AG10803 (cell line): Measurements from ENCODE around the gene CPNE2.

ENCODE experiments used
- DNase-seq: peaks from one replicate; pipeline ENCODE4 v3.0.0; 2010; ENCODE audit warnings: low read depth
- H3K4me3 ChIP-seq: 2 replicates; pipeline ENCODE4 v1.5.1; 2011; ENCODE audit warnings: mild to moderate bottlenecking, low read length, control low read depth
- CTCF ChIP-seq: conservative IDR thresholded peaks from 2 replicates; pipeline ENCODE4 v1.5.1; 2011; ENCODE audit warnings: mild to moderate bottlenecking, low read length, control low read depth, inconsistent platforms

The CPNE2 gene

GRCh38 chr16:57147381-57148221 is 55.2 kb downstream of the CPNE2 start:
- DNase-seq: peak; percentile 82
- no peak overlapping the region for H3K4me3 ChIP-seq
- TF ChIP-seq CTCF: no peak

GRCh38 chr16:57148481-57148880 is 56.1 kb downstream of the CPNE2 start:
- TF ChIP-seq CTCF: no peak

GRCh38 chr16:57149391-57149790 is 57.0 kb downstream of the CPNE2 start:
- TF ChIP-seq CTCF: no peak
- no peak for DNase-seq
- no peak overlapping the region for H3K4me3 ChIP-seq

More at GRCh38 chr16:57148481-57148880, 56.1 kb downstream of the CPNE2 start:
- no peak for DNase-seq
- H3K4me3 ChIP-seq: no peak overlapping the region

- no peak for DNase-seq
- no peak overlapping the region for H3K4me3 ChIP-seq
- TF ChIP-seq CTCF: no peak
Measured at GRCh38 chr16:57150682-57151330, 58.4 kb downstream of the CPNE2 start.

GRCh38 chr16:57151369-57151768 is 59.0 kb downstream of the CPNE2 start:
- no peak for TF ChIP-seq CTCF
- no peak overlapping the region for H3K4me3 ChIP-seq
- no peak for DNase-seq

GRCh38 chr16:57152096-57153093 is 60.0 kb downstream of the CPNE2 start:
- TF ChIP-seq CTCF: no peak
- no peak overlapping the region for H3K4me3 ChIP-seq
- no peak for DNase-seq
